Loucy (cell line): ENCODE results near the gene AGAP1.

Experiments used
- H2AFZ ChIP-seq: fragments of 200-600 bp; sonication (generic); 2 replicates; pipeline ENCODE4 v1.6.0; 2016; ENCODE audit warnings: antibody characterized with exemption, mild to moderate bottlenecking, low read length, moderate library complexity
- H3F3A ChIP-seq: fragments of 200-600 bp; 2 replicates; pipeline ENCODE4 v1.6.0; 2016; ENCODE audit warnings: antibody characterized with exemption, low read depth, mild to moderate bottlenecking
- H3K27me3 ChIP-seq: fragments of 200-600 bp; sonication (generic); 2 replicates; pipeline ENCODE4 v1.6.1; 2014; ENCODE audit warnings: low read length, mild to moderate bottlenecking; ENCODE audit not compliant: insufficient read depth, poor library complexity, severe bottlenecking
- H3K36me3 ChIP-seq: fragments of 200-600 bp; sonication (generic); 2 replicates; pipeline ENCODE4 v1.6.1; 2016; ENCODE audit warnings: low read length; ENCODE audit not compliant: insufficient read depth
- H3K4me1 ChIP-seq: fragments of 200-600 bp; sonication (generic); 2 replicates; pipeline ENCODE4 v1.5.1; 2014; ENCODE audit warnings: low read length, mild to moderate bottlenecking; ENCODE audit not compliant: insufficient read depth, poor library complexity, severe bottlenecking
- H3K4me2 ChIP-seq: fragments of 200-600 bp; sonication (generic); 2 replicates; pipeline ENCODE4 v1.6.0; 2014; ENCODE audit warnings: antibody characterized with exemption, low read length, low read depth, mild to moderate bottlenecking; ENCODE audit not compliant: poor library complexity, severe bottlenecking
- H3K4me3 ChIP-seq: fragments of 200-600 bp; sonication (generic); 2 replicates; pipeline ENCODE4 v1.5.1; 2014; ENCODE audit warnings: low read length, mild to moderate bottlenecking, mixed read lengths; ENCODE audit not compliant: poor library complexity, severe bottlenecking
- H3K79me2 ChIP-seq: fragments of 200-600 bp; sonication (generic); 2 replicates; pipeline ENCODE4 v1.6.1; 2014; ENCODE audit warnings: low read length; ENCODE audit not compliant: insufficient read depth
- H3K9ac ChIP-seq: fragments of 200-600 bp; sonication (generic); 2 replicates; pipeline ENCODE4 v1.6.0; 2014; ENCODE audit warnings: mild to moderate bottlenecking, low read depth, low read length, moderate library complexity; ENCODE audit not compliant: poor library complexity, severe bottlenecking
- H3K9me2 ChIP-seq: fragments of 200-600 bp; sonication (generic); replicated peaks from 2 replicates; pipeline ENCODE4 v1.6.1; 2016; ENCODE audit warnings: low read depth, low read length, mixed read lengths
- H3K9me3 ChIP-seq: fragments of 200-600 bp; sonication (generic); 2 replicates; pipeline ENCODE4 v1.6.1; 2014; ENCODE audit warnings: mild to moderate bottlenecking, antibody characterized with exemption, low read length, low read depth; ENCODE audit not compliant: insufficient read depth
- H4K20me1 ChIP-seq: fragments of 200-600 bp; sonication (generic); 2 replicates; pipeline ENCODE4 v1.6.0; 2014; ENCODE audit warnings: antibody characterized with exemption, low read length, mild to moderate bottlenecking; ENCODE audit not compliant: insufficient read depth, poor library complexity, severe bottlenecking
- EZH2phosphoT487 ChIP-seq: fragments of 200-600 bp; IDR thresholded peaks from 2 replicates; pipeline ENCODE4 v1.6.1; 2018; ENCODE audit warnings: antibody characterized with exemption, mild to moderate bottlenecking, moderate library complexity, borderline replicate concordance
- TF ChIP-seq, protein P1 (sequence below): fragments of 200-600 bp; sonication (generic); conservative IDR thresholded peaks from 2 replicates; pipeline ENCODE4 v1.5.1; 2014; ENCODE audit warnings: mild to moderate bottlenecking, antibody characterized with exemption, low read length

The AGAP1 gene

DNA sequence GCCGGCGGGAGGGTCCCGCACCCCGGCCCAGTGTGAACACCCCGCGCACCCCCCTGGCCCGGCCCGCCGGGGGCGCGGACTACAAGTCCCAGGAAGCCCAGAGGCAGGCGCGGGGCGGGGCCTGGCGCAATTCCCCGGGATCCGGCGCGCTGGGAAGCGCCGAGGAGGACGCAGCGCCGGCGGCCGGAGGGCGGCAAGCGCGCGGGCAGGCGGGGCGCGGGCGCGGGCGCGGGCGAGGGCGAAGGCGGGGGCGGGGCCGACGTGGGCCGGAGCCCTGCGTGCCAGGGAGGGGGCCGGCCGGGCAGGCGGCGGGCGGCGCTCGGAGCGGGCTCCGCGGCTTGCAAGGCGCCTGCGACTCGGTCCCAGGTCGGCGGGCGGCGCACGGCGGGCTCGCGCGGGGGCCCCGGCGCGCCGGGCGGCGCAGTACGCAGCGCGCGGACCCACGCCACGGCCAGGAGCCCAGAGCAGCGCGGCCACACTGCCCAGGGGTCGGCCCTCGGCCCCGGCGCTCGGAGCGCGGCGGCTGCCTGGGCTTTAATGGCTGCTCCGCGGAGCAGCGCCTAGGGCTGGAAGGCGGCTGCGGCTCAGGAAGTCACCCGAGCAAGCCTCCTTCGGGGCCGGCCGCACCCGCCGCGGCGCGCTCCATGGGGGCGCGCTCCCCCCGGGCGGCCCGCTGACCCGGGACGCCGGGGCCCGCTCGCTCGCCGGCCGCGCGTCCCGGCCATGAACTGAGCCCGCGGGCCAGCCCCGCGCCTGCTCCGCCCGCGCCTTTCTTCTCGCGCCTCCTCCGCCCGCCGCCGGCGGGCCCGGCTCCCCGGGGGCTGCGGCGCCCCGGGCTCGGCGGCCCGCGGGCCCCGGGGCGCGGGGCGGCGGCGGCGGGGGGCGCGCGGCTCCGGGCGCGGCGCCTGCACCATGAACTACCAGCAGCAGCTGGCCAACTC, at the start of gene AGAP1:
Gene AGAP1 (plus strand): TSS at position 269 of the 941 bp plus-strand sequence.
- Histone ChIP-seq H2AFZ (no peak within 1 kb of the TSS), H3K27me3 (no peaks in the 10 kb centered on the region), H4K20me1 (no peaks in the 10 kb centered on the region), H3K4me2 (no peak within 1 kb of the TSS), H3F3A (no peaks in the 10 kb centered on the region), H3K9me3 (peaks cover 5% of the 10 kb centered on the region; the same call in 1 of the 2 replicates), H3K79me2 (no peaks in the 10 kb centered on the region), H3K9me2 (no peaks in the 10 kb centered on the region), H3K4me1 (no peaks in the 10 kb centered on the region), H3K9ac (no peak within 1 kb of the TSS), H3K4me3 (no peak within 1 kb of the TSS), H3K36me3 (no peaks in the 10 kb centered on the region)
- no peak for TF ChIP-seq EZH2phosphoT487

DNA sequence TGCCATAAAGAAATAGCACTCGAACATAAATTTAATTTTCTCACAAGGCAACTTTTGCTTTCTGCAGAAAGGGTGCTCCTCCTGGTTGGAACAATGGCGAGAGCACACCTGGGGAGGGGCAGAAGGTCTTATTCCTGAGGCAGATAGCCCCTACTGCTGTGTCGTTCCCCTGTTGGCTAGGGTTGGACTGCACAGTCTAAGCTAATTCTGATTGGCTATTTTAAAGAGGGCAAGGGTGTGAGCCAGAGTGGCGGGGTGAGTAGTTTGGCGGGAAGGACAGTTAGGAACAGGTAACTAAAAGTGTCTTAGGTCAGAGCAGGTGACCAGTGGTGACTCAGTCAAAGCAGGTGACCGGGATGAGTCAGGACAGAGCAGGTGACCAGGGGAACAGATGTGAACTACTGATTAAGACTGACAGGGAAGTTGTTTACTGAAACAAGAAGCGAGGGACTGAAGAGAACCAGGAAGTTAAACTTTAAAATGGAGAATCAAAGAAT, 49.7 kb upstream of the AGAP1 start:
- H2AFZ ChIP-seq: no peak overlapping the region
- no peaks in the 10 kb centered on the region for H3K9me3 ChIP-seq
- TF ChIP-seq, protein P1, sequence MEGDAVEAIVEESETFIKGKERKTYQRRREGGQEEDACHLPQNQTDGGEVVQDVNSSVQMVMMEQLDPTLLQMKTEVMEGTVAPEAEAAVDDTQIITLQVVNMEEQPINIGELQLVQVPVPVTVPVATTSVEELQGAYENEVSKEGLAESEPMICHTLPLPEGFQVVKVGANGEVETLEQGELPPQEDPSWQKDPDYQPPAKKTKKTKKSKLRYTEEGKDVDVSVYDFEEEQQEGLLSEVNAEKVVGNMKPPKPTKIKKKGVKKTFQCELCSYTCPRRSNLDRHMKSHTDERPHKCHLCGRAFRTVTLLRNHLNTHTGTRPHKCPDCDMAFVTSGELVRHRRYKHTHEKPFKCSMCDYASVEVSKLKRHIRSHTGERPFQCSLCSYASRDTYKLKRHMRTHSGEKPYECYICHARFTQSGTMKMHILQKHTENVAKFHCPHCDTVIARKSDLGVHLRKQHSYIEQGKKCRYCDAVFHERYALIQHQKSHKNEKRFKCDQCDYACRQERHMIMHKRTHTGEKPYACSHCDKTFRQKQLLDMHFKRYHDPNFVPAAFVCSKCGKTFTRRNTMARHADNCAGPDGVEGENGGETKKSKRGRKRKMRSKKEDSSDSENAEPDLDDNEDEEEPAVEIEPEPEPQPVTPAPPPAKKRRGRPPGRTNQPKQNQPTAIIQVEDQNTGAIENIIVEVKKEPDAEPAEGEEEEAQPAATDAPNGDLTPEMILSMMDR: no peak
- no peak for TF ChIP-seq EZH2phosphoT487
- no peaks in the 10 kb centered on the region for H3K4me1 ChIP-seq
- no peaks in the 10 kb centered on the region for H3K27me3 ChIP-seq
- H3K79me2 ChIP-seq: no peaks in the 10 kb centered on the region
- no peaks in the 10 kb centered on the region for H3F3A ChIP-seq
- H3K9ac ChIP-seq: no peak overlapping the region
- H3K9me2 ChIP-seq: no peaks in the 10 kb centered on the region
- H4K20me1 ChIP-seq: no peaks in the 10 kb centered on the region
- no peaks in the 10 kb centered on the region for H3K36me3 ChIP-seq
- no peak overlapping the region for H3K4me3 ChIP-seq
- H3K4me2 ChIP-seq: no peak overlapping the region

DNA sequence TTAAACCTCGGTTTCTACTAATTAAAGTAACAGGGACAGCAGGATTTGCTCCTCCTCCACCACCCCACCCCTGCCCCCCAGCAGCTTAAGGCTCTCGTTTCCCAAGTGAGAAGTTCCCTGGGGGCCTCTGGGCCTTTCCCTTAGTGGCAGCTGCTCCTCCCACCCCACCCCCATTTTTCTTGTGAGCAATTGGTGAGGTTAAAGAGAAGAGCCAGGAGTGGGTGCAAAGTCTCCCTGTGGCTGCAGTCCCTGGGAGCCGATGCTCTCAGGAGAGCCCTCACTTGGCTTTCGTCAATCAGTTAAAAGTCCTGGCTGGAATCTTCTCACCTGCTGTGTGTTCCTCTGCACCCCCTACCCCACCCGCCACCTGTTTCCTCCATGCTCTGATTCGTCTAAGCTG, 48.7 kb upstream of the AGAP1 start:
- Histone ChIP-seq H3K36me3 (no peaks in the 10 kb centered on the region), H3K4me2 (no peak overlapping the region), H3F3A (no peaks in the 10 kb centered on the region), H3K79me2 (no peaks in the 10 kb centered on the region), H3K27me3 (no peaks in the 10 kb centered on the region), H3K9me2 (no peaks in the 10 kb centered on the region), H3K9me3 (no peaks in the 10 kb centered on the region), H3K4me1 (no peaks in the 10 kb centered on the region), H3K4me3 (no peak overlapping the region), H2AFZ (no peak overlapping the region), H3K9ac (no peak overlapping the region), H4K20me1 (no peaks in the 10 kb centered on the region)
- no peak for TF ChIP-seq EZH2phosphoT487
- TF ChIP-seq, protein P1: no peak
